Muscle of arm (tissue), 12 donors: ENCODE measurements around the gene RFX2. TPM values are rescaled to one million over a fixed set of nuclear protein-coding genes. Genes with fewer than 3 reads are reported as not detected.
A peak's percentile ranks its signal among the peaks of the same experiment; 100 is the strongest.
"Not testable (repeated sequence)": the region's sequence is repeated elsewhere in the genome, so short reads cannot be mapped to it uniquely, and the experiment has no call there.

Experiments
- DNase-seq: peaks from one replicate; pipeline ENCODE4 v3.0.0-alpha.2; 2013
- polyA plus RNA-seq, 12 donors: library from polyadenylated mRNA; unstranded; fragments of 120-200 nt; gene quantifications; one replicate each; pipeline ENCODE4 v1.2.1, GENCODE V29; 2013; ENCODE audit not compliant: insufficient read length in 12 of 12

Gene RFX2
- polyA plus RNA-seq, 12 donors = 3.9 to 19.9 (median 6.9) TPM; not detected in 1

- no peak for DNase-seq
Measured at GRCh38 chr19:5973867-5974635, 136.2 kb downstream of the RFX2 start.

GRCh38 chr19:5973376-5973775 is 136.9 kb downstream of the RFX2 start:
- DNase-seq = no peak

GRCh38 chr19:5972355-5972731 is 138.0 kb downstream of the RFX2 start:
- DNase-seq = no peak

GRCh38 chr19:5971714-5972354 is 138.5 kb downstream of the RFX2 start:
- DNase-seq = no peak

GRCh38 chr19:5969476-5969875 is 140.8 kb downstream of the RFX2 start:
- no peak for DNase-seq

GRCh38 chr19:5968431-5969373 is 141.6 kb downstream of the RFX2 start:
- no peak for DNase-seq

DNA sequence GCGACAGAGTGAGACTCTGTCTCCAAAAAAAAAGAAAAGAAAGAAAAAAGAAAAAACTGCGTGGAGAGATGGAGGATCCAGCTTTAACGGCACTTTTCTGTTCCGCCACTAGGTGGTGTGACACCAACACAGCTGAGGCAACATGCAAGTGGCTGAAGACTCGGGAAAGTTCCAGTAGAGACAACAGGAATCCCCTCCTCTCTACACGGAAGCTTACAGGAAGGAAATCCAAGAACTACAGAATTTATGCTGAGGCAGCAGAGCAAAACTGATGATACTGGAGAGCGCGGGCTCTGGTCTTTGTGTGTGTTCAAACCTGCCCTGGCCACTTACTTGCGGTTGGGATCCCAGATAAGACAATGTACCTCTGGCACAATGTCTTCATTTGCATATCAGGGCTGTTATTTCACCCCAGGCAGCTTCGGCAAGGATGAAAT is 142.3 kb downstream of the RFX2 start:
- DNase-seq = peak; percentile 81

DNA sequence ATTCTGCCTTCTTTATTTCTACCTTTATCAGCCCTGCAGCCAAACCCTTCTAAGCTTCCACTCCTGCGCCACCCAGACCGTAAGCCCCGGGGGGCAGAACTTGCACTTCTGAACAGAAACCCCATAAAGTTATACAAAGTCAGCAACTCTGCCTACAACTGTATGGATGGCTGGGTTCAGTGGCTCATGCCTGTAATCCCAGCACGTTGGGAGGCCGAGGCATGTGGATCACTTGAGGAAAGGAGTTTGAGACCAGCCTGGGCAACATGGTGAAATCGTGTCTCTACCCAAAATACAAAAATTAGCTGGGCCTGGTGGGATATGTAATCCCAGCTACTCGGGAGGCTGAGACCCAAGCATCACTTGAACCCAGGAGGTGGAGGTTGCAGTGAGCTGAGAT is 142.7 kb downstream of the RFX2 start:
- no peak for DNase-seq

DNA sequence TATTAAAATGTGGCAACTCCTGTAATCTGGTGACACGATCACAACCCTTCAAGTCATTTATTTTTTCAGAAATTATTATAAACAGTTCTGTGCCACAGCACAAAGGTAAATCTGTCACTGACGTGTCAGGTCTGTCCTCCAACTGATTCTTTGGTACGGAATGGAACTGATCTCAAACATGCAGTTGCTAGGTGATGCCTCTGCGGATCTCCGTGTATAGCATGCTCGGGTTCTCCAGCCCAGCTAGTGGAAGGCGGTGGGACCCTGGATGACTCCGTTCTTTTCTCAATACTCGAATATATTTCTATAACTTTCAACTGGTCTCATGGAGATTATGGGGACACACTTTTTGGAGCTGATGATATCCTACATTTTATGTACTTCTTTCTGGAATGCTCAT is 143.4 kb downstream of the RFX2 start:
- no peak for DNase-seq

DNA sequence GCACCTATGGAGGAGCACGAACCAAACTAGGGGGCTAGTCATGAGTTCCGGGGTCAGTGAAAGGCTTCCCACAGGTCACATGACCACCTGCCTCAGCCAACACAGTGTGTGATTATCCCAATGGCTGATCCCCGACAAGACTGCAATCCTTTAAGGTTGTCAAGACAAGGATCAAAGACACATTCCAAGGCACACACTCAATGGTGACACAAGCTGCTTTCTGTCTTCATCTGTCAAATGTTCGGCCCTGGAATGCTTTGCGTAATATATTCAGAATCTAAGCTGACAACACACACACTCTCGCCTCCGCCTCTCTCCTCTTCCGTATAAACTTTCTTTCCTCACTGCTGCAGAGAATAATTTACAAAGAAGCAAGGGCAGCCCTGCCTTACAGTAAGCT is 144.1 kb downstream of the RFX2 start:
- DNase-seq = no peak

DNA sequence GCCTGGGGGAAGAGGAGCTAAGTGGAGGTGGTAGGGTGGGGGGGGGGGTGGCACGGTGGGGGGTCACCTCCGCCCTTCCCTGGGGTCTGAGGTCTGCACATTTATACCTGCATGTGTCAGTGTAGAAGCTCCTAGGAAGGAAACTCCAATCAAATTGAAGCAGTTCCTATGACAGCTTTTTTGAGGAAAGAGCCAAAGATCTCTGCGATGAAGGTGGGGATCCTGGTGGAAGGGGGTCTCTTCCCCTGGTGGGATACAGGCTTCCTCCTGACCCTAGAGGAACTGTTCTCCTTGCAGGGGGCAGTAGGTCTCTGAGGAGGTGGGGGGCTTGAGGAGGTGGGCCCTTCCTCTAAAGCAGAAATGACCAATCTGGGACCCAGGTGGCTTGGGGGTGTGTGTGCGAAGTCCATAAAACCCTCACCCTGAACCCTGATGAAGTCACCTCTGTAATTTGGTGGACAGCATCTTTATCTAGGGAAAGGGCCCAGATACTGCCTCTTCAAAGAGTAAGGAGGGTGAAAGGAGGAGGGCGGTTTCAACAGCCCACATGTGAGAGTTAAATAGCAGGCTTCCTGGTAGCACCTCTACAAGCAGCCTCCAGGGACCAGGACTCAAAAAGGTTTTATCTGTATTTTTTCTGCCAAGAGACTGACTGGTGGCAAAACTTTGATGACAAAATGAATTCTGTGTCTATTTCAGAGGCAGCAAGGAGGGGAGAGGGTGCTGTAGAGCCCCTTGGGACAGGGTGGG is 145.3 kb downstream of the RFX2 start:
- DNase-seq = no peak

GRCh38 chr19:5963855-5964254 is 146.4 kb downstream of the RFX2 start:
- no peak for DNase-seq

DNA sequence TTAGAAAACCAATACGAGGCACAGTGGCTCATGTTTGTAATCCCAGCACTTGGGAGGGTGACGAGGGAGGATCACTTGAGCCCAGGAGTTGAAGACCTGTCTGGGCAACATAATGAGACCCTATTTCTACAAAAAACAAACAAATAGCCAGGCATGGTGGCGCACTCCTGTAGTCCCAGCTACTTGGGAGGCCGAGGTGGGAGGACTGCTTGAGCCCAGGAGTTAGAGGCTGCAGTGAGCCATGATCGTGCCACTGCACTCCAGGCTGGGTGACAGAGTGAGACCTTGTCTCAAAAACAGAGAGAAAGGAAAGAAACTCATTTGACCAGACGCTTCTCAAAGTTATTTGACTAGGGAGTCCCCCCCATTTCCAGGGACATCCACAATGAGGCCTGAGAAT is 147.0 kb downstream of the RFX2 start:
- not testable (repeated sequence) for DNase-seq

DNA sequence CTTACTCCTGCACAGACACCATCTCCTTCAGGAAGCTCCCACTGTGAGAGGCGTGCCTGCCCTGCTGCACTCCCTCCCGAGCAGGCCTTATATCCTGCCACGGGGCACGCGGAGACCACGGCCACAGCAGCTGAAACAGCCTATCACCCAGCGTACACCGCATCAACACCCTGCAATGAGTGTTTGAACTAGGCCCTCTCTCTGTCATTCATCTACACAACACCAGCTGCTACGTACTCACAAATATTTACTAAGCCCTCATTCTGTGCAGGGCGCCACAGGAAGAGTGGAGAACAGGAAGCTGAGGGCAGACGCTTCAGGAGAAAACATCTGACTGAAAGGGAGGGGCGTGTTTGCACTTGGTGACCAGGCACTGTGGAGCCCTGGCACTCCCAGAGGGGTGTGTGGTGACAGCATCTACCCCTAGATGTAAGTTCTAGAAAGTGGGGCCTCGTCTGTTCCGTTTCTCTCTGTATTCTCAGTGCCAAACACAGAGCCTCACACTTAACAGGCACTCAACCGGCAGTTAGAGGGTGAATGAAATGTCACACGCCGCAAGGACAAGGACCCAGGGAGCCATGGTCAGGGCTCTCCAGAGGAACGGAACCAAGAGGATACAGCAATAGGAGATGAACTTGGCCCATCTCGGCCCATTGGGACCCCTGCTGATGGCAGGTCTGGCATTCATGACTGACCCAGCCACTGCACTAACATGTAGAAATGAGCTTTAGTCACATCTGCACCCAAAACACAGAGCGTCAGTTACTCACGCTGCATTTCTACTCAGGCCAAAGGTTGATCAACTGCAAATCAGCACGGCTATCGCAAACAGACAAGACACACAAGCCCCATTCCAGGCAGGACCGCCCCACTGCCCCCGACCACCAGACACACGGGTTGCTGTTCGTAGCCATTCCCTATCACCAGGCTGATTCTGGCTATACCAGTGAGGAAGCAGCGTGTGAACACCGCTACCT is 148.0 kb downstream of the RFX2 start:
- no peak for DNase-seq

DNA sequence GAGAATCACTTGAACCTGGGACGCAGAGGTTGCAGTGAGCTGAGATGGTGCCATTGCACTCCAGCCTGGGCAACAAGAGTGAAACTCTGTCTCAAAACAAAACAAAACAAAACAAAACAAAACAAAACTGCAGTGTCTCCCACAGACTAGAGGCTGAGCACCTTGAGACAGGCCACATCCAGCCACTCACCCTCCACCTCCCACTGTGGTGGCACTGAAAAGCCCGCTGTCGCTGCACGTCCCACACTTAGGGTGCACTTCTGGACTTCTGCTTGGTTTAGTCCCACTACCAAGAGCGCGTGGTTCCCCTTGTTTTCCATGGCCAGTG is 148.7 kb downstream of the RFX2 start:
- not testable (repeated sequence) for DNase-seq

DNA sequence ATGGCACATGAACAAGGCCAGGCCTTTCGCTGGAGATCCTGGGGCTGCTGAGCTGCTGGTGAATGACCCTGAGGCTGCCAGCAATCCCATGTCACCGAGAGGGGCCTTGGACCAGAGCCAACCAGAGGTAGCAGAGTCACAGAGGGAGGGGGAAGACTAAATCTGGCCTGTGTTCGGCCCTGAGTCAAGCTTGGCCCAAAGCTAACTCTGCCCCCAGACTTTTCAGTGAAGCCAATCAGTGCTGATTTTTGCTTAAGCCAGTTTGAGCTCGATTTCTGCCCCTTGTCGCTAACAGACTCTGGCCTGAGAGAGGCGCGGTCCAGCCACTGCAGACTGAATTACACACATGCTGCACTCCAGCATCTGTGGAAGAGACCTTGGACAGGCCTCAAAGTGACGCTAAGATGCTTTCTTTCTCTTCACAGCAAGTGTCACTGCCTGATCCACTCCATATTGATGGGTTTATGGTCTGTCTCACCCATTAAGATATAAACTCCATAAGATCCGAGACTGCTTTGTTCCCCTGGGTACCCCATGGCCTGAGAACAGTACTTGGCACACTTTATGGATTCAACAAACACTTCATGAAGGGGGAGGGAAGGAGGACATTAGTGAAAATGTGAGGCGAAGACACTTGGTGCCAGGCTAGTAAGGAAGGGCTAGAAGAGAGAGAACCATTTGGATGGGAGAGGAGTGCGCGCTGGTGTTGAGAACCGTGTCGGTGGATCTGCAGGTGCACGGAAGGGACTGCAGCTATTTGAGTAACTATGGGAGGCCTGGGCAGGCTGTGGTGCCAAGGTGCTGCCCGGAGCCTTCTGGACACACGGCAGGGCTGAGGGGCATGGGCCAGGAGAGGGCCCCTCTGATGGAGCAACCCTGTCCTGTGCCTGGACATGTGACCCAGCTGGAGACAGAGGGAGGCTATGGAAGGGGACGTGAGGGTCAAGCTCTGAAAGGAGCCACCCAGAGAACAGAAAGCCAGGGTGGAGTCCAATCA is 150.0 kb downstream of the RFX2 start:
- no peak for DNase-seq

DNA sequence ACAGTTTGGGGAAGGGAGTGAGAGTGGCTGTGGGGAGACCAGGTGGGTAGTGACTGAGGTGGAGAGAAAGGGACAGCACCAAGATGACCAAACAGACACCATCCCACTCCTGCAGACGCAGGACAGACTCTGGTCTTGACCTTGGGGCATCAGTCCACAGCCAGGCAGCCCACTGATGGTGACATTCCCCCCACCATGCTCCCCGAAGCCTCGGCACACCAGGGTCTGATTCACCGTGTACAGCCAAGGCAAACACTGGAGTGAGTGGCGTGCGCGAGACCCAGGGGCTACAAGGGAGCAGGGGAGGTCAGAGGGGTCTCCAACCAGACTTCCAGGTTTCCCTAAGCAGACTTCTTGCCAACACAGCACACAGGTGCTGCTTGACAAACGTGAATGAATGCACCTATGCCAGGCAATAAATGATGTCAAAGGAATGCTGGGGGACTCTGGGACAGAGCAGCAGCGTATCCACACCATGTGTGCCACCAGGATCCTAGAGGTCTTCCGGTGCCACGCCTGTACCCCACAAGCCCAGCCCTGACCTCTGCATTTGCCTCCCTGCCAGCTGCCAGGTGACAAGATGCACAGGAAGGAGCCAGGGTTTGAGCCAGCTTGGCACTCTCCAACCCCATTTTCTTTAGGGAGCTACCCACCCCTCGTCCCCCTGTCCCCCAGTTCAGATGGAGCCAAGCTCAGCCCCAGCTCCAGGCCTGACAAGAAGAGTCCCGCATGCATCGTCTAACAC is 150.9 kb downstream of the RFX2 start:
- DNase-seq = no peak

GRCh38 chr19:5958851-5959122 is 151.5 kb downstream of the RFX2 start:
- DNase-seq = no peak
